ENCODE results near the gene POLG. TPM values are rescaled to one million over a fixed set of nuclear protein-coding genes. Genes with fewer than 3 reads are reported as not detected.

Gene POLG
- total and polyA plus RNA-seq, 8 donors, result 19.3 to 52.0 (median 25.8) TPM

GRCh38 chr15:89370120-89370977 lies 35.7 kb upstream of the POLG start:
- ATAC-seq (no peak), DNase-seq (peak in 1 of 6 donors; percentile 41), FAIRE-seq (no peak)
- H3K27ac ChIP-seq, result no peak overlapping the region
- intact Hi-C loops (cut with DNase I), result no loop called here
- no peaks in the 10 kb centered on the region for H3K9me3 ChIP-seq
- TF ChIP-seq CTCF (IDR thresholded peaks at IDR 0.05), result no peak
- H3K4me1 ChIP-seq, result no peaks in the 10 kb centered on the region
- H3K36me3 ChIP-seq, result no peaks in the 10 kb centered on the region
- H3K27me3 ChIP-seq, result peaks cover 0 to 61% (median 16%) of the 10 kb centered on the region in 4 donors
- H3K4me3 ChIP-seq, result no peak overlapping the region
- 19 to 22% methylated on average over 33 of the region's 33 CpGs for WGBS, 2 donors

GRCh38 chr15:89369341-89369947 lies 34.8 kb upstream of the POLG start:
- intact Hi-C loops (cut with DNase I), result no loop called here
- TF ChIP-seq CTCF (IDR thresholded peaks at IDR 0.05), result no peak
- FAIRE-seq (no peak), DNase-seq (no peak), ATAC-seq (no peak)
- Histone ChIP-seq H3K27me3 (peaks cover 0 to 70% (median 19%) of the 10 kb centered on the region in 4 donors), H3K36me3 (no peaks in the 10 kb centered on the region), H3K4me1 (no peaks in the 10 kb centered on the region), H3K27ac (no peak overlapping the region), H3K9me3 (no peaks in the 10 kb centered on the region), H3K4me3 (no peak overlapping the region)
- 31 to 40% methylated on average over 3 of the region's 3 CpGs for WGBS, 2 donors

- H3K27ac ChIP-seq, result no peak overlapping the region
- FAIRE-seq (no peak), ATAC-seq (no peak), DNase-seq (peak in 1 of 6 donors; percentile 53)
- WGBS, 2 donors, result 4 to 6% methylated on average over 34 of the region's 34 CpGs
- H3K4me1 ChIP-seq, result no peaks in the 10 kb centered on the region
- TF ChIP-seq CTCF (IDR thresholded peaks at IDR 0.05), result no peak
- H3K4me3 ChIP-seq, result no peak overlapping the region
- no peaks in the 10 kb centered on the region for H3K36me3 ChIP-seq
- H3K27me3 ChIP-seq, result peaks cover 0 to 71% (median 20%) of the 10 kb centered on the region in 4 donors
- no peaks in the 10 kb centered on the region for H3K9me3 ChIP-seq
- intact Hi-C loops (cut with DNase I), result no loop called here
These were observed 34.1 kb upstream of the POLG start for GRCh38 chr15:89368566-89369223.

- no peaks in the 10 kb centered on the region for H3K4me1 ChIP-seq
- intact Hi-C loops (cut with DNase I), result no loop called here
- no peaks in the 10 kb centered on the region for H3K9me3 ChIP-seq
- no peaks in the 10 kb centered on the region for H3K36me3 ChIP-seq
- 4% methylated on average over 79 to 90 of the region's 90 CpGs for WGBS, 2 donors
- DNase-seq (peak in 1 of 6 donors; percentile 60), ATAC-seq (peak in 3 of 4 donors; percentile 24 to 50 (median 33)), FAIRE-seq (no peak)
- peak overlapping the region in 1 of 4 donors; percentile 20 for H3K4me3 ChIP-seq
- H3K27me3 ChIP-seq, result peaks cover 0 to 71% (median 23%) of the 10 kb centered on the region in 4 donors
- no peak for TF ChIP-seq CTCF (IDR thresholded peaks at IDR 0.05)
- no peak overlapping the region for H3K27ac ChIP-seq
These were observed 33.1 kb upstream of the POLG start for GRCh38 chr15:89367485-89368451.
